H1 (cell line): ENCODE data around the gene ENKD1. TPM values are rescaled to one million over a fixed set of nuclear protein-coding genes. Genes with fewer than 3 reads are reported as not detected.

ENCODE experiments used
- CTCF ChIA-PET: fragments of 300-600 bp; sonication (Branson Sonifier 250); formaldehyde crosslinking; loops from one replicate; lab custom pipeline; 2021; ENCODE audit not compliant: partially characterized antibody; lab: Charles Lee
- POLR2A ChIA-PET: fragments of 300-600 bp; sonication (Branson Sonifier 250); formaldehyde crosslinking; loops from one replicate; lab custom pipeline; 2021; ENCODE audit warnings: inconsistent platforms; ENCODE audit not compliant: partially characterized antibody; lab: Charles Lee
- DNase-seq, 2 experiments: peaks; one replicate each; pipeline versions ENCODE4 v3.0.0 to v3.0.0-alpha.2; 2010 to 2022; ENCODE audit warnings: low spot score in 2 of 2, low read depth in 1 of 2, mixed read lengths in 1 of 2
- FAIRE-seq: peaks from 2 replicates; lab custom pipeline; 2011; peaks lifted over from hg19 to GRCh38; lab: Jason Lieb, UNC
- H2AFZ ChIP-seq: 2 replicates; pipeline ENCODE4 v1.8.1; 2012; ENCODE audit warnings: low read length, inconsistent platforms
- H2AK5ac ChIP-seq: 2 replicates; pipeline ENCODE4 v1.6.1; 2013; ENCODE audit warnings: low read depth, low read length
- H2BK120ac ChIP-seq: replicated peaks from 2 replicates; pipeline ENCODE3; 2013; ENCODE audit warnings: low read depth, low read length, inconsistent platforms
- H2BK12ac ChIP-seq: 2 replicates; pipeline ENCODE4 v1.6.1; 2013; ENCODE audit warnings: low read depth, low read length
- H2BK15ac ChIP-seq: 2 replicates; pipeline ENCODE4 v1.6.1; 2013; ENCODE audit warnings: low read length
- H2BK20ac ChIP-seq: 2 replicates; pipeline ENCODE4 v1.6.1; 2013; ENCODE audit warnings: low read length
- H2BK5ac ChIP-seq: 2 replicates; pipeline ENCODE4 v1.6.1; 2013; ENCODE audit warnings: low read depth, low read length
- H3K14ac ChIP-seq: 2 replicates; pipeline ENCODE4 v1.6.1; 2013; ENCODE audit warnings: inconsistent platforms; ENCODE audit not compliant: insufficient read length
- H3K18ac ChIP-seq: 2 replicates; pipeline ENCODE4 v1.6.1; 2013; ENCODE audit warnings: low read length; ENCODE audit errors: extremely low read depth
- H3K23ac ChIP-seq: 2 replicates; pipeline ENCODE4 v1.6.1; 2013; ENCODE audit warnings: inconsistent platforms; ENCODE audit not compliant: insufficient read length
- H3K23me2 ChIP-seq: 2 replicates; pipeline ENCODE4 v1.6.1; 2013; ENCODE audit warnings: low read depth, low read length
- H3K27ac ChIP-seq: 2 replicates; pipeline ENCODE4 v1.6.1; 2011; ENCODE audit warnings: low read depth, low read length, inconsistent platforms
- H3K27me3 ChIP-seq, 4 experiments: replicated peaks in 1 of 4; 1 replicate in 1 of 4; 2 replicates in 3 of 4; pipeline versions ENCODE4 v1.6.1 to v1.8.1; 2011 to 2013; ENCODE audit warnings: low read length in 3 of 4, mild to moderate bottlenecking in 3 of 4, inconsistent platforms in 2 of 4, mixed read lengths in 2 of 4, moderate library complexity in 1 of 4; ENCODE audit not compliant: control insufficient read depth in 3 of 4, insufficient read depth in 3 of 4; ENCODE audit errors: extremely low read depth in 1 of 4
- H3K36me3 ChIP-seq, 4 experiments: 2 replicates each; pipeline versions ENCODE4 v1.6.1 to v1.8.1; 2011 to 2013; ENCODE audit warnings: mild to moderate bottlenecking in 4 of 4, low read length in 3 of 4, moderate library complexity in 2 of 4, control low read depth in 1 of 4, inconsistent platforms in 1 of 4; ENCODE audit not compliant: insufficient read depth in 4 of 4, control insufficient read depth in 2 of 4
- H3K4ac ChIP-seq: replicated peaks from 2 replicates; pipeline ENCODE3; 2013; ENCODE audit warnings: low read length, low read depth, mixed read lengths, inconsistent platforms; ENCODE audit not compliant: insufficient read length
- H3K4me1 ChIP-seq, 4 experiments: replicated peaks in 1 of 4; 1 replicate in 1 of 4; 2 replicates in 3 of 4; pipeline versions ENCODE4 v1.6.1 to v1.8.1; 2011 to 2013; ENCODE audit warnings: low read length in 3 of 4, inconsistent platforms in 2 of 4, mixed read lengths in 1 of 4; ENCODE audit not compliant: insufficient read depth in 4 of 4, control insufficient read depth in 3 of 4
- H3K4me2 ChIP-seq, 2 experiments: 2 replicates each; pipeline versions ENCODE4 v1.6.1 to v1.8.1; 2011 to 2013; ENCODE audit warnings: low read depth in 2 of 2, low read length in 2 of 2, control low read depth in 1 of 2, inconsistent platforms in 1 of 2, mild to moderate bottlenecking in 1 of 2; ENCODE audit not compliant: insufficient read depth in 1 of 2
- H3K4me3 ChIP-seq, 4 experiments: fragments of 200-600, 300-600 bp in 1 of 4; sonication (generic), shearing (Covaris generic), sonication (Bioruptor Twin) in 1 of 4; 2 replicates each; pipeline versions ENCODE4 v1.5.1 to v1.8.1; 2011 to 2016; ENCODE audit warnings: low read length in 4 of 4, low read depth in 3 of 4, control low read depth in 2 of 4, inconsistent platforms in 2 of 4, mild to moderate bottlenecking in 2 of 4, mixed read lengths in 1 of 4, moderate library complexity in 1 of 4; ENCODE audit not compliant: insufficient read depth in 2 of 4; ENCODE audit errors: extremely low read depth in 1 of 4
- H3K56ac ChIP-seq: replicated peaks from 2 replicates; pipeline ENCODE3; 2013; ENCODE audit warnings: low read depth, mild to moderate bottlenecking, mixed read lengths, low read length, inconsistent platforms; ENCODE audit not compliant: insufficient read length
- H3K79me1 ChIP-seq: 2 replicates; pipeline ENCODE4 v1.6.1; 2013; ENCODE audit warnings: low read depth, low read length, control low read depth
- H3K79me2 ChIP-seq, 2 experiments: 2 replicates each; pipeline versions ENCODE4 v1.6.1 to v1.8.1; 2012 to 2013; ENCODE audit warnings: low read length in 2 of 2, mild to moderate bottlenecking in 2 of 2, inconsistent platforms in 1 of 2; ENCODE audit not compliant: insufficient read depth in 2 of 2, control insufficient read depth in 1 of 2
- H3K9ac ChIP-seq, 4 experiments: replicated peaks in 1 of 4; 1 replicate in 1 of 4; 2 replicates in 3 of 4; pipeline versions ENCODE4 v1.6.1 to v1.8.1; 2011 to 2013; ENCODE audit warnings: low read depth in 3 of 4, low read length in 3 of 4, control low read depth in 2 of 4, mild to moderate bottlenecking in 2 of 4, moderate library complexity in 2 of 4, inconsistent platforms in 1 of 4; ENCODE audit errors: extremely low read depth in 1 of 4
- H3K9me3 ChIP-seq, 2 experiments: 2 replicates each; pipeline versions ENCODE4 v1.6.1 to v1.8.1; 2012 to 2013; ENCODE audit warnings: mild to moderate bottlenecking in 2 of 2, moderate library complexity in 2 of 2, control low read depth in 1 of 2, inconsistent platforms in 1 of 2, low read depth in 1 of 2, low read length in 1 of 2, mixed read lengths in 1 of 2; ENCODE audit not compliant: insufficient read depth in 2 of 2
- H4K20me1 ChIP-seq, 2 experiments: replicated peaks in 1 of 2; 2 replicates each; pipeline versions ENCODE3 to v1.8.1; 2011 to 2013; ENCODE audit warnings: inconsistent platforms in 2 of 2, low read length in 2 of 2, mild to moderate bottlenecking in 1 of 2; ENCODE audit not compliant: insufficient read depth in 2 of 2, control insufficient read depth in 1 of 2
- H4K5ac ChIP-seq: 2 replicates; pipeline ENCODE4 v1.6.1; 2013; ENCODE audit warnings: low read length, low read depth, mixed read lengths, inconsistent platforms; ENCODE audit not compliant: insufficient read length
- H4K8ac ChIP-seq: 2 replicates; pipeline ENCODE4 v1.8.0; 2013; ENCODE audit warnings: mild to moderate bottlenecking, moderate library complexity, low read length, inconsistent platforms; ENCODE audit not compliant: insufficient read depth; ENCODE audit errors: extremely low read depth
- H4K91ac ChIP-seq: replicated peaks from 2 replicates; pipeline ENCODE3; 2013; ENCODE audit warnings: low read length, mixed read lengths, inconsistent platforms; ENCODE audit not compliant: insufficient read length
- GTF2F1 ChIP-seq: IDR thresholded peaks from 2 replicates; pipeline ENCODE4 v1.6.1; 2012; ENCODE audit warnings: low read depth, low read length, improper control_type of control experiment, borderline replicate concordance
- SAP30 ChIP-seq: fragments of 300-600 bp; sonication (generic); IDR thresholded peaks from 2 replicates; pipeline ENCODE4 v1.7.1; 2012; ENCODE audit warnings: low read length, moderate library complexity, mild to moderate bottlenecking, inconsistent platforms; ENCODE audit not compliant: insufficient read depth, insufficient replicate concordance
- WGBS, 2 experiments: shearing (Covaris generic) in 1 of 2; methylation state at CpG; one replicate each; pipeline versions ENCODE4 v1.1.6 to v1.1.7; 2013 to 2015; ENCODE audit warnings: low lambda C conversion rate in 2 of 2, mixed read lengths in 2 of 2, inconsistent platforms in 1 of 2, low coverage in 1 of 2, missing lambda C conversion rate in 1 of 2; ENCODE audit not compliant: insufficient replicate concordance in 2 of 2, insufficient coverage in 1 of 2, insufficient read length in 1 of 2; ENCODE audit errors: extremely low coverage in 1 of 2, missing lambda C conversion rate in 1 of 2; 5-methylcytosine and 5-hydroxymethylcytosine counted together
- polyA plus RNA-seq, 7 experiments: library from polyadenylated mRNA; depleted of rRNA in 3 of 7; stranded (reverse) in 5 of 7; unstranded in 2 of 7; fragments of >200 nt in 5 of 7; fragments of 200-250 nt in 2 of 7; gene quantifications; 1 replicate in 5 of 7; 2 replicates in 1 of 7; 4 replicates in 1 of 7; pipeline versions ENCODE4 v1.2.1 to v1.2.3, GENCODE V29; 2011 to 2013; ENCODE audit warnings: missing spikeins in 2 of 7, mixed read lengths in 2 of 7
- total RNA-seq: library from RNA; stranded (reverse); fragmentation: NEBNext Ultra II Directional; extraction: Animal tissue kit (Norgen Biotek cat#: 25700); gene quantifications from 2 replicates; pipeline ENCODE4 v1.2.1, GENCODE V29; 2021

ENKD1 gene
- total and polyA plus RNA-seq, 2 of the 8 experiments (the other 6 are each of a cell fraction or from before 2014, with no cell fraction given) = 12.9 to 16.1 TPM

DNA sequence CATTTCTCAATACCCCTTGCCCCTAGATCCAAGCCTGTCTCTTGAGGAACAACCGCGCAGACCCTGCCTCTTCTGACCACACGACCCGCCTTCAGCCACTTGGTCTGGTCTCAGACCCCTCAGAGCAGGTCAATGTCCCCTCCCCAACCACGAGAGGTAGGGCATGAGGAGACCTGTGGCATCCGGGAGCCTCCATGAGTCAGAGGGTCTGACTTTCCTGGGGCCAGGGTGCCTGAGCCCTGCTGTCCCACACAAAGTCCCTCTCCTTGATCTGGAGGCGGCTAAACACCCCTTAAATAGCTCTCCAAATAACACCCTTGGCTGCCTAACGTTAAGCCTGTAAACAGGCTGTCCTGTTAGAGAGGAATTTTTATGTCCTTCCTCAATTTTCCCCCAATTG, 16.5 kb downstream of the ENKD1 start:
- POLR2A ChIA-PET = interaction anchor here (1.5 to 3.4 kb wide), 2 partner anchors 10 to 88 kb away, joined by 5 to 13 read pairs; partner anchors contain the start of genes ACD and CTCF
- DNase-seq (no peak), FAIRE-seq (no peak)
- Histone ChIP-seq H4K91ac (no peak overlapping the region), H2BK15ac (no peak overlapping the region), H4K8ac (no peak overlapping the region), H3K4me1 (peaks cover 0 to 26% (median 9%) of the 10 kb centered on the region in 4 experiments; a peak in 5 of 7 replicates), H2AK5ac (no peak overlapping the region), H2BK5ac (no peak overlapping the region; the same call in 1 of the 2 replicates), H3K4ac (no peak overlapping the region), H2BK12ac (0 out of 2 replicates have a peak overlapping the region, but pooled peaks have one; percentile 50), H2BK120ac (no peak overlapping the region), H2AFZ (no peak overlapping the region), H2BK20ac (no peak overlapping the region), H4K5ac (no peak overlapping the region), H3K23ac (no peak overlapping the region), H3K14ac (no peak overlapping the region), H3K9ac (no peak overlapping the region), H3K79me2 (no peaks in the 10 kb centered on the region), H3K27ac (no peak overlapping the region), H4K20me1 (peaks cover 5 to 15% of the 10 kb centered on the region in 2 experiments), H3K9me3 (no peaks in the 10 kb centered on the region), H3K4me2 (peak overlapping the region in 1 of 2 experiments; percentile 16; a peak in 1 of 4 replicates), H3K36me3 (no peaks in the 10 kb centered on the region), H3K4me3 (no peak overlapping the region), H3K18ac (no peak overlapping the region), H3K79me1 (no peaks in the 10 kb centered on the region), H3K23me2 (peaks cover 11% of the 10 kb centered on the region; the same call in 1 of the 2 replicates), H3K56ac (no peak overlapping the region), H3K27me3 (peaks cover 3 to 46% (median 27%) of the 10 kb centered on the region in 4 experiments; a peak in 6 of 7 replicates)
- 91% methylated on average over 8 of the region's 8 CpGs; no CpG with 5 or more reads in 1 of the 2 experiments for WGBS, 2 experiments
- CTCF ChIA-PET = interaction anchor here (0.6 to 18.0 kb wide), 10 partner anchors 11 to 280 kb away, joined by 3 to 202 read pairs (median 8); partner anchors contain the start of genes ACD, C16orf86, ENKD1 and PARD6A
- TF ChIP-seq GTF2F1 (no peak), SAP30 (no peak)
